ENCODE data around the gene SAMD11.

DNA sequence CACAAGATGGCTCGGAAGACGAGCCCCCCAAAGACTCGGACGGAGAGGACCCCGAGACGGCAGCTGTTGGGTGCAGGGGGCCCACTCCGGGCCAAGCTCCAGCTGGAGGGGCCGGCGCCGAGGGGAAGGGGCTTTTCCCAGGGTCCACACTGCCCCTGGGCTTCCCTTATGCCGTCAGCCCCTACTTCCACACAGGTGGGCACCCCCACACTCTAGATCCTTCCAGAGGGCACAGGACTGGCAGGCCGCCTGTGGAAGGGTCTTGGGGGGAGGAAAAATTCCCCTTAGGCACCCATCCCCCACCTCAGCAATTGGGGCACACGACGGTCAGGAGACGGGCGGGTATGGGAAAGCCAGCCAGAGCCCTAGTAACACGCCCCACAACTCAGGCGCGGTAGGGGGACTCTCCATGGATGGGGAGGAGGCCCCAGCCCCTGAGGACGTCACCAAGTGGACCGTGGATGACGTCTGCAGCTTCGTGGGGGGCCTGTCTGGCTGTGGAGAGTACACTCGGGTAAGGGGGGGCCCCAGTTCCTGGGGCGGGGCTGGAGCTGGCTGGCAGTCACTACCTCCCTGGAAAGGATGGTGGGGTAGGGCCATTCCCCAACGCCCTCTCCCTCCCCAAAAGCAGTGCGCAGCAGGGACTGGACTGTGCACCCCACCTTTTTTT is 19.3 kb downstream of the SAMD11 start:
- TF ChIP-seq, protein P1, sequence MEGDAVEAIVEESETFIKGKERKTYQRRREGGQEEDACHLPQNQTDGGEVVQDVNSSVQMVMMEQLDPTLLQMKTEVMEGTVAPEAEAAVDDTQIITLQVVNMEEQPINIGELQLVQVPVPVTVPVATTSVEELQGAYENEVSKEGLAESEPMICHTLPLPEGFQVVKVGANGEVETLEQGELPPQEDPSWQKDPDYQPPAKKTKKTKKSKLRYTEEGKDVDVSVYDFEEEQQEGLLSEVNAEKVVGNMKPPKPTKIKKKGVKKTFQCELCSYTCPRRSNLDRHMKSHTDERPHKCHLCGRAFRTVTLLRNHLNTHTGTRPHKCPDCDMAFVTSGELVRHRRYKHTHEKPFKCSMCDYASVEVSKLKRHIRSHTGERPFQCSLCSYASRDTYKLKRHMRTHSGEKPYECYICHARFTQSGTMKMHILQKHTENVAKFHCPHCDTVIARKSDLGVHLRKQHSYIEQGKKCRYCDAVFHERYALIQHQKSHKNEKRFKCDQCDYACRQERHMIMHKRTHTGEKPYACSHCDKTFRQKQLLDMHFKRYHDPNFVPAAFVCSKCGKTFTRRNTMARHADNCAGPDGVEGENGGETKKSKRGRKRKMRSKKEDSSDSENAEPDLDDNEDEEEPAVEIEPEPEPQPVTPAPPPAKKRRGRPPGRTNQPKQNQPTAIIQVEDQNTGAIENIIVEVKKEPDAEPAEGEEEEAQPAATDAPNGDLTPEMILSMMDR (IDR thresholded peaks at IDR 0.05): no peak
- no peak for TF ChIP-seq POLR2A (IDR thresholded peaks at IDR 0.05)
